Endothelial cell of umbilical vein (primary cell): Measurements from ENCODE around the gene AMPD1. TPM values are rescaled to one million over a fixed set of nuclear protein-coding genes. Genes with fewer than 3 reads are reported as not detected.

Experiments
- BruUV-seq: library from RNA; stranded (reverse); fragments of 400-500 nt; replicated peaks from 2 replicates; lab custom pipeline; 2021; lab: Mats Ljungman, UMichigan
- CTCF ChIA-PET: fragments of 300-600, 350-600 bp; sonication (Branson Sonifier 250); formaldehyde crosslinking; loops from one replicate; lab custom pipeline; 2021; ENCODE audit warnings: antibody characterized with exemption, inconsistent platforms; lab: Charles Lee
- POLR2A ChIA-PET: fragments of 300-600, 350-600 bp; sonication (Branson Sonifier 250); formaldehyde crosslinking; loops from one replicate; lab custom pipeline; 2021; ENCODE audit warnings: antibody characterized with exemption, inconsistent platforms; lab: Charles Lee
- DNase-seq: peaks from one replicate; pipeline ENCODE4 v3.0.0-alpha.2; 2011; ENCODE audit warnings: low read depth, low spot score
- FAIRE-seq: peaks from 2 replicates; lab custom pipeline; 2011; peaks lifted over from hg19 to GRCh38; lab: Jason Lieb, UNC
- H2AFZ ChIP-seq: 2 replicates; pipeline ENCODE4 v1.6.0; 2012; ENCODE audit warnings: low read depth, low read length, control low read depth, inconsistent platforms
- H3K27ac ChIP-seq: 2 replicates; pipeline ENCODE4 v1.5.1; 2011; ENCODE audit warnings: low read depth, mild to moderate bottlenecking, control low read depth, low read length, moderate library complexity; ENCODE audit not compliant: insufficient read depth
- H3K27me3 ChIP-seq, 2 experiments: 2 replicates each; pipeline versions ENCODE4 v1.6.0 to v1.6.1; 2011; ENCODE audit warnings: low read length in 2 of 2, mixed read lengths in 1 of 2; ENCODE audit not compliant: control insufficient read depth in 2 of 2, insufficient read depth in 2 of 2
- H3K36me3 ChIP-seq, 2 experiments: 2 replicates in 1 of 2; 3 replicates in 1 of 2; pipeline ENCODE4 v1.5.1; 2011; ENCODE audit warnings: low read length in 2 of 2, mild to moderate bottlenecking in 1 of 2, moderate library complexity in 1 of 2; ENCODE audit not compliant: control insufficient read depth in 2 of 2, insufficient read depth in 2 of 2; ENCODE audit errors: extremely low read depth in 1 of 2
- H3K4me1 ChIP-seq: 3 replicates; pipeline ENCODE4 v1.5.1; 2011; ENCODE audit warnings: mild to moderate bottlenecking, low read length; ENCODE audit not compliant: control insufficient read depth, insufficient read depth; ENCODE audit errors: extremely low read depth
- H3K4me2 ChIP-seq: 2 replicates; pipeline ENCODE4 v1.6.1; 2011; ENCODE audit warnings: low read length, control low read depth, mixed read lengths; ENCODE audit not compliant: insufficient read depth
- H3K4me3 ChIP-seq, 3 experiments: fragments of 200-600 bp in 1 of 3; sonication (generic), shearing (Covaris generic) in 1 of 3; replicated peaks in 1 of 3; 2 replicates each; pipeline ENCODE4 v1.5.1; 2011 to 2016; ENCODE audit warnings: control low read depth in 3 of 3, low read length in 3 of 3, mild to moderate bottlenecking in 2 of 3, inconsistent platforms in 1 of 3, low read depth in 1 of 3, moderate library complexity in 1 of 3; ENCODE audit not compliant: insufficient read depth in 1 of 3
- H3K79me2 ChIP-seq: 2 replicates; pipeline ENCODE4 v1.6.0; 2012; ENCODE audit warnings: low read length, inconsistent platforms; ENCODE audit not compliant: control insufficient read depth, insufficient read depth
- H3K9ac ChIP-seq: replicated peaks from 2 replicates; pipeline ENCODE3; 2011; ENCODE audit warnings: low read length, control low read depth; ENCODE audit not compliant: insufficient read depth; ENCODE audit errors: extremely low read depth
- H3K9me1 ChIP-seq: replicated peaks from 3 replicates; pipeline ENCODE4 v1.6.0; 2011; ENCODE audit warnings: mild to moderate bottlenecking, low read length; ENCODE audit not compliant: control insufficient read depth, insufficient read depth; ENCODE audit errors: extremely low read depth
- H3K9me3 ChIP-seq: replicated peaks from 2 replicates; pipeline ENCODE4 v1.5.1; 2012; ENCODE audit warnings: low read length, inconsistent platforms; ENCODE audit not compliant: control insufficient read depth, insufficient read depth
- H4K20me1 ChIP-seq: replicated peaks from 2 replicates; pipeline ENCODE3; 2011; ENCODE audit warnings: mild to moderate bottlenecking, low read length; ENCODE audit not compliant: control insufficient read depth, insufficient read depth; ENCODE audit errors: extremely low read depth
- MAX ChIP-seq: IDR thresholded peaks from 2 replicates; pipeline ENCODE4 v1.6.1; 2011; ENCODE audit not compliant: insufficient read depth, insufficient read length
- dilution Hi-C: fragments of 300-500 bp; cut with MboI; formaldehyde crosslinking; loops from one replicate; pipeline ENCODE4 v1.15.0; 2019; ENCODE audit warnings: low sequenced_read_pairs; ENCODE audit not compliant: extremely low pct_ligation_motif_present
- intact Hi-C: fragments of 100-400 bp; cut with micrococcal nuclease; formaldehyde crosslinking; loops from one replicate; pipeline ENCODE4 v1.10.0; 2022
- polyA plus RNA-seq, 4 experiments: library from polyadenylated mRNA; depleted of rRNA in 3 of 4; stranded (reverse) in 3 of 4; unstranded in 1 of 4; fragments of >200 nt; gene quantifications; 2 replicates each; pipeline versions ENCODE4 v1.2.1 to v1.2.3, GENCODE V29; 2011 to 2012; ENCODE audit warnings: missing spikeins in 1 of 4
- total RNA-seq: library from RNA; stranded (reverse); gene quantifications from 2 replicates; pipeline ENCODE4 v1.2.3, GENCODE V29; 2021
- TF ChIP-seq, protein P1 (sequence below), 2 donors: IDR thresholded peaks; 1 replicate in 1 of 2; 2 replicates in 1 of 2; pipeline ENCODE4 v1.5.1; 2011; ENCODE audit warnings: low read length in 2 of 2, mild to moderate bottlenecking in 2 of 2, moderate library complexity in 2 of 2, control low read depth in 1 of 2, inconsistent platforms in 1 of 2, low read depth in 1 of 2; ENCODE audit not compliant: insufficient read depth in 1 of 2; ENCODE audit errors: extremely low read depth in 1 of 2

The AMPD1 gene
- total and polyA plus RNA-seq, 2 donors (not counting 3 experiments of a cell fraction or from before 2014, with no cell fraction given), result not detected

GRCh38 chr1:114671011-114671938 is 24.1 kb downstream of the AMPD1 start:
- intact Hi-C loops (loop anchor here (2.0 to 10.0 kb wide), 4 partner anchors 46 to 394 kb away; partner anchors contain the start of genes BCAS2, NRAS and TRIM33), dilution Hi-C loops (no loop called here)

More at GRCh38 chr1:114671011-114671938, 24.1 kb downstream of the AMPD1 start:
- BruUV-seq, result no TSS peak
- H3K9me3 ChIP-seq, result no peaks in the 10 kb centered on the region
- no peak overlapping the region for H3K9ac ChIP-seq
- no peak overlapping the region for H3K27ac ChIP-seq
- ChIA-PET POLR2A (no interaction called here), CTCF (interaction anchor here (0.7 to 2.7 kb wide), 7 partner anchors 11 to 695 kb away, joined by 3 to 17 read pairs (median 6); partner anchors contain the start of gene OLFML3)
- H3K36me3 ChIP-seq, result no peaks in the 10 kb centered on the region
- H3K9me1 ChIP-seq, result no peaks in the 10 kb centered on the region
- no peak overlapping the region for H2AFZ ChIP-seq
- FAIRE-seq (no peak), DNase-seq (peak; percentile 30)
- H4K20me1 ChIP-seq, result no peaks in the 10 kb centered on the region
- no peaks in the 10 kb centered on the region for H3K79me2 ChIP-seq
- TF ChIP-seq, protein P1, sequence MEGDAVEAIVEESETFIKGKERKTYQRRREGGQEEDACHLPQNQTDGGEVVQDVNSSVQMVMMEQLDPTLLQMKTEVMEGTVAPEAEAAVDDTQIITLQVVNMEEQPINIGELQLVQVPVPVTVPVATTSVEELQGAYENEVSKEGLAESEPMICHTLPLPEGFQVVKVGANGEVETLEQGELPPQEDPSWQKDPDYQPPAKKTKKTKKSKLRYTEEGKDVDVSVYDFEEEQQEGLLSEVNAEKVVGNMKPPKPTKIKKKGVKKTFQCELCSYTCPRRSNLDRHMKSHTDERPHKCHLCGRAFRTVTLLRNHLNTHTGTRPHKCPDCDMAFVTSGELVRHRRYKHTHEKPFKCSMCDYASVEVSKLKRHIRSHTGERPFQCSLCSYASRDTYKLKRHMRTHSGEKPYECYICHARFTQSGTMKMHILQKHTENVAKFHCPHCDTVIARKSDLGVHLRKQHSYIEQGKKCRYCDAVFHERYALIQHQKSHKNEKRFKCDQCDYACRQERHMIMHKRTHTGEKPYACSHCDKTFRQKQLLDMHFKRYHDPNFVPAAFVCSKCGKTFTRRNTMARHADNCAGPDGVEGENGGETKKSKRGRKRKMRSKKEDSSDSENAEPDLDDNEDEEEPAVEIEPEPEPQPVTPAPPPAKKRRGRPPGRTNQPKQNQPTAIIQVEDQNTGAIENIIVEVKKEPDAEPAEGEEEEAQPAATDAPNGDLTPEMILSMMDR (IDR thresholded peaks at IDR 0.05; ENCODE audit: extremely low read depth in 1 of 2, insufficient read depth in 1 of 2, low read depth in 1 of 2, low read length in 2 of 2), result peak; percentile 9 to 26
- TF ChIP-seq MAX, result no peak
- H3K4me3 ChIP-seq, result no peak overlapping the region
- H3K4me2 ChIP-seq, result no peak overlapping the region
- H3K4me1 ChIP-seq, result peaks cover 11% of the 10 kb centered on the region
- peaks cover 13 to 17% of the 10 kb centered on the region in 2 experiments for H3K27me3 ChIP-seq
